GM19467 (cell line): ENCODE measurements around the gene HS6ST3.

Experiments
- ATAC-seq: cut with Tn5 transposase; IDR thresholded peaks from one replicate; pipeline ENCODE4 v1.9.1; 2021; ENCODE audit warnings: mild to moderate bottlenecking, moderate library complexity; ENCODE audit not compliant: unreplicated experiment

HS6ST3 gene

DNA sequence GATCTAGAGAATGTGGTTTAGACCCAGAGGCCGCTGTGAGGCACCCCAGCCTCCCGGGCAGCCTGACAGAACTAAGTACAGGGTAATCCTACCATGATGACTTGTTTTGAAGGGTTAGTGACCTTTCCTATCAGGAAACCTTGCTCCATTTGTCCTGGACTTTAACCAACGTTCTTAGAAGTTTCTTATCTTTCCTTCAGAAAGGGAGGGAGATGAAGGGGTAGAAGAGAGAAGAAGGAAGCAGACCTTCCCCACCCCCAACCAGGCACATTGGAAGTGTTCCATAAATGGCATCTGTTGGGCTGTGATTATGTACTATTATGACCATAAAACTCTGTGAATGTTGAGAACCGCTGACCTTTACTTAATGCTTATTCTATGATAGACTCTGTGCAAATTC is 720.2 kb downstream of the HS6ST3 start:
- no peak for ATAC-seq

DNA sequence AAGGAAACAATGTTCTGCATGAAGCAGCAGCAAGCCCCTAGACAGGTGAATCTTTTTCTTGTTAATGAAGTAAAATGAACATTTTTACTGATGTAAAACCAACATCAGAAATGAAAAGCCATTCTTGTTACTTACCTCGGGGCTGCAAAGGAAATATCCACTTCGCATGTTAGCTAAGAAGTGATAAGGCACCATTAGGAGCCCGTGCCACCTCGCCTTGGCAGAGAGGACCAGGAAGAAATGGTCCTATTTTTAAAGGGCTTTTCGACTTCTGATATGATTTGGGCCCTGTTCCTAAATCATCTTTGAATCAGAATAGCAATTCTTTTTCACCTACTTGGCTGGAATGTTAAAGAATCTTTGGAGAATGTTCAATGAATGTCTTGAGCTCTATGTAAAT is 721.1 kb downstream of the HS6ST3 start:
- ATAC-seq, result no peak

DNA sequence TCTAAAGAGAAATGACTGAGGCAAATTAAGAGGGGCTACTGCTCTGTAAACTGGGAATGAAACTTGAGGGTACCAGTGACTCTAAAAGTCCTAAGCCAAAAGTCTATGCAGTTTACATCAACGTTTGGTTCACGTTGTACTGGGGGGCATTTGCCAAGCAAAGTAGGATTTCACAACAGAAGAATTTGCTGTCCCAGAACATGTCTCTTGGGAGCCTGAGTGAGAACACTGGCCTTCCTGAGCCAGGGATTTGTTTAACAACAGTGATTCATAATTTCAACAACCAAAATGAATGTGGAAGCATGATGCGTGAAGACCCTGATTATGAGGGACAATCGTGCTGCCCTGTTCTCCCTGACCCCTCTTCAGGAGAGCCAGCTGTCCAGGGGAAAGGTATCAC is 726.4 kb downstream of the HS6ST3 start:
- ATAC-seq, result no peak

DNA sequence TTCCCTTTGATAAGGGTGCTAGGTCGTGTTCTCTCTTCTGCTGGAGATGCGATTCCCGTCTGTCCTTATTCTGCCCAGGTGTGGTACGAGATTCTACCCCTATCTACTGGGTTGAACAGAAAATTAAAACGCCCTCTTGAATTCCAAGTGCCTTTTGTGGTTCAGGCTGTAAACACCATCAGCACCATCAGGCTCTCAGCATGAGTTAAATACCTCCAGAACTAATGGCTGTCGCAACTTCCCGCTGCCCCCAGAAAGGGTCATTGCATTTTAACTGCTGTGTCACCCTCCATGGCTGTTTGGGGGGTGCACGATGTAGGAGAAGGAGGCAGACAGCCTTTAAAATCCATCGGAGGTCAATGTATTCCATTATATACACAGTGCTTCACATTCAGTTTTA is 727.0 kb downstream of the HS6ST3 start:
- ATAC-seq, result no peak

DNA sequence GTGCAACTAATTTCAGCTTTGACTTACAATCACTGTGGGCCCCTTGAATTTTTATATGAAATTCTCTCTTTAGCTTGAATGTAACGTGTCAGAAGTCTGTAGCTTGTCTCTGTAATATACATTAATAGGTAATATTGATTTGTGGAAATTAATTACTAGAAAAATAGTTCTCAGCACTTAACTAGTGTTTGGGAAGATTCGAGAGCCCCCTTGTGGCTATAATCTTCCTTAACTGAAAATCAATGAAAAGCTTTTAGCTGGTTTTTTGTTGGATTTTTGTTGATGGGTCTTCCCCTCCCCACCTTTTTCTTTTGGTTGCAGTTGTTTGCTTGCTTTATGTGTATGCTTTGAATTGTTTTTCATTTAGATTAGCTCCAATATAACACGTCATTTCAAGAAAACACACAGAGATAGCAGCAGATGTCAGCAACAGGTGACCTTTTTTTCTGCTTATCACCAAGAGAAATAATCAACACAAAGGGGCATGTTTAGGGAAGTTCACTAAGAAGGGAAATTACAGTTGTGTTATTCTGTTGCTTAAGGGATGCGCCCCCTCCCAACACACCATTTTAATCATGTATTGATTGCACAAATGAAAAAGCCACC is 727.5 kb downstream of the HS6ST3 start:
- ATAC-seq, result no peak

DNA sequence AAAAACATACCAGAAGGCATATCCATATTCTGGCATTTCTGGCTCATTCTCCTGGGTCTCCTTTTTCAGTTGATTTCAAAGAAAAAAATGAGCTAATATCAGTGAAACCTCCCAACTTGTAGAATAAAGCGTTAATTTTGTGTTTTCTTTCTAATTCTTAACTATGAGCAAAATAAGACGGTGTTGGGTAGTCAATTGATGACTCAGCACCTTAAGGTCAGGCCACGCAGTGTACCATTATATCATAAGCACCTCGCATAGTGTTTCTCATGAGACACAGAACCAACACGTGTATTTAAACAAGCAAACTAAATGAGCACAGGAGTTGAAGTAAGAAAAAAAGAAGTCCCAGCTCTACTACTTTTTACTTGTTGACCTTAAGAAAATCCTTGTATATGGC is 729.5 kb downstream of the HS6ST3 start:
- no peak for ATAC-seq

DNA sequence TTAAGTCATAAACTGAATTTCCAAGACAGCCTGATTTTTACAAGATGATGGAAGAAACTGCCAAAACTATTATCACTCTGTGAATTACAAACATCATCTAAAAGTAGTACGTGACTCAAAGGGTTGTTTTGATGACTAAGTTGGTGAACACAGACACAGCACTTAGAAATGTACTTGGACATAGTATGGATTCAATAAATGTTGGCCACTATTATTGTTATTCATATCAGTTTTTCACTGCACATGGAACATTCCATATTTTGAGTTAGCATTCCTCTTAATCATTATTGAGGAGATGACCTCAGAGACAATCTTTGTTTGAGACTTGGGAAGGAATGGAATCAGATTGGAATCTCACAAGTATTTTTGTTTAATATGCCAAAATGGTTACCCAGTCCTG is 731.5 kb downstream of the HS6ST3 start:
- ATAC-seq, result no peak

DNA sequence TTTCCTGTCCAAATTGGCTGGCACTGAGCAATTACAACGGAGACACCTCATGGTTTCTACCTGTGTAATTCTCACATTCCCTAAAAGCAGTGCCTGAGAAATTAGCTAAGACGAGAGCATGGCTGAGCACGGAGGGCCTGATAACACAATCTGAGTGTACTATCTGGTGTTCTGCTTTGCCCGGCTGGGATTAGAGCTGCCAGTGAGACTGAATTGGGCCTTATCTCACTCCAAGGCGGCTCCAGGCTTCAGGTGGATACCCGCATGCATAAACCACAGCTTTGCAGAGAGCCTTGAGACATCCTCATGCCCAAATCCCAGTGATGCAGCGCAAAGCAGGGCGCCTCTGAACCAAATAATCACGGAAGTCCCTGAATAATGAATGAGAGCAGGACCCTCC is 732.1 kb downstream of the HS6ST3 start:
- ATAC-seq, result no peak

DNA sequence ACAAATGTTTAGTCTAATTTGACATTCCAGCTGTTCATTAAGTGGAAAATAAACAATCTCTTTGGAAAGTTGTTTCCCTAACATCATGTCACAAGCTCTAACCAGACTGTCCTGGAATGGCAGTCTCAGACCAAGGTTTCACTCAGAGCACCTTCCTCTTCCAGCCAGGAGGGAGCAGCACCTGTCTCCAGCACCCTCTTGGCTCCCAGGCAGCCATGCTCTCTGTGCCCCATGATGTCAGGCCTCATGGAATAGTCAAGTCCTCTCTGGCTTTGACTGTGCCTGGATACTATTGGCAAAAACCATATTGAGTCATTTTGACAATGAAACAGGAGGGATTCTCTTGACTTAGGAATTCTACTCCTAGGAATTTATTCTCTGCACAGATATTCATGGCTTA is 733.0 kb downstream of the HS6ST3 start:
- ATAC-seq, result no peak

DNA sequence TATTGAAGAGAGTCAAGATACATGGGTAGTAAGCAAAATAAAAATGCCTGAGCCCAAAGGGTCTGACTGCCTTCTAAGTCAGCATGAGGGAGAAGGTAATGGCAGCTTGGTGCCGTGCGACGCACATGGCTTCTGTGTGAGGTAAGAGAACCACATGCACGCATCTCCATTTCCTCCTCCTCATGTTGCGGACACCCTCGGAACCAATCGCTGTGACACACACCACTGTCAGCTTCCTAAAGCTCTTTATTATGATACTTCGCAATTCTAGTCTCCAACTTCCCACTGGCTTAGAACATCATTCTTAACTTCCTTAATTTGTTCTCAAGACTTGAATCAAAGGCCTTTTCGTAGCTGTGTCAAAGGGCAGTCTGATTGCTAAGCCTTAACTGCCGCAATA is 734.2 kb downstream of the HS6ST3 start:
- ATAC-seq, result no peak

DNA sequence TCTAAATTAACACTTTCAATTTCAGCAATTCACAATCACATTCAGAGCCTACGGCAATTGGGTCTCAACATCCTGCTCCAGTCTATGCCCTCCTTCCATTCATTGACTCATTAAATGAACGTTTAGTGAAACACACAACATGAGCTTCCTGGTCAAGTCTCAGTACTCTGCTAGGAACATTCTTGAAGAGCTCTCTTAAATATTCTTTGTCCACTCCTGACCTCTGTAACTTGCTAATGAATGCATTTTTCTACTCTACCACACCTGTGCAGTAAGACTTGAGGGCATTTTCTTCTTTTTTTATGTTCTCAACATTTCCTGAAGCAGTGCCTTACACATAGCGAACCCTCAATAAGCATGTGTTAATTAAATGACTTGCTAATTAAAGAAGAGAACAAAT is 735.7 kb downstream of the HS6ST3 start:
- ATAC-seq, result no peak

DNA sequence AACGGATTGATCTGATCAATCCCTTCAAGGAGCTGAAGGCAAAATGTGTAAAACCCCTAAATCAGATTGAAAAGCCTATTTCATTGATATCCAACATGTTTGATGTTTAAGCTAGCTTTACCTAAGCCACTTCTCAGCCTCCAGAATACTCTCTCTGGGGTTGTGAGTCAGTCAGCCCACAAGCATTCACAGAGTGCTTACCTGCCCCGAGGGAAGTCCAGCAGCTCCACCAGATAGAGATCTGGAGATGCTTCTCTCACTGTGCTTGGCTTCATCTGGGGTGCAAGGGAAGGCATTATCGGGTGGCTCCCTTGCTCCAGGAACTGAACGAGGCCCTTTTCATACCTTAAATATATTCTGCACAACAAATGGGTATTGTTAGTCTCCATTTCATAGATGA is 744.7 kb downstream of the HS6ST3 start:
- no peak for ATAC-seq

DNA sequence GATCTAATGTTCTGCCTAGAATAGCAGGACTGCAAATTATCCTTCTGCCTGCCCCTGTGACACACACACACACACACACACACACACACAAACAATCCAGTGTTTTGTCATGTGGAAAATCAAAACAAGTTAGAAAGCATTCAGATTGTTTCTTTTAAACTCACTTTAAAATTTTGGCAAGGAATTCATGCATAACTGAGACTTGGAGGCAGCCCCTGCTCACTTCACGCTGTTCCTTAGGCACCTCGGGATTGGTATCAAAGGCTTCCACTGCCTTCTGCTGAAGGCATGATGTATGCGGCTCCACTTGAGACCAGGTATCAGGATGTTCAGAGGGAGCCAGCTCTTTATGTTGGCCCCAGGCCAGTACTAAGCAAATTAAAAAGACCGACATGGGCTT is 745.6 kb downstream of the HS6ST3 start:
- ATAC-seq, result no peak

DNA sequence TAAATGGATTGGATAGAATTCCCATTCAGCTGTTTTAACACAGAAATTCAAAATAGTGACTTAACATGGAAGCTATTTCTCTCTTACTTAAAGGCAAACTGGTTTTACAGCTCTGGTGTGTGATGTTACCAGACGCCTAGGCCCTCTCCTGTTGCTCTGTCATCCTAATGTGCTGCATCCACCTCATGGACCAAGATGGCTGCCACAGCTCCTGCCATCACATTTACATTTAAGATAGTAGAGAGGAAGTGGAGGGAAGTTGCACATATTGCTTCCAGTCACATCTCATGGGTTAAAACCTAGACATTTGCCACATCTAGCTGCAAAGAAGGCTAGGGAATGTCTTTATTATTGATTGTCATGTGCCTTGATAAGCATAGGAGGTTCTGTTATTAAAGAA is 746.8 kb downstream of the HS6ST3 start:
- no peak for ATAC-seq

DNA sequence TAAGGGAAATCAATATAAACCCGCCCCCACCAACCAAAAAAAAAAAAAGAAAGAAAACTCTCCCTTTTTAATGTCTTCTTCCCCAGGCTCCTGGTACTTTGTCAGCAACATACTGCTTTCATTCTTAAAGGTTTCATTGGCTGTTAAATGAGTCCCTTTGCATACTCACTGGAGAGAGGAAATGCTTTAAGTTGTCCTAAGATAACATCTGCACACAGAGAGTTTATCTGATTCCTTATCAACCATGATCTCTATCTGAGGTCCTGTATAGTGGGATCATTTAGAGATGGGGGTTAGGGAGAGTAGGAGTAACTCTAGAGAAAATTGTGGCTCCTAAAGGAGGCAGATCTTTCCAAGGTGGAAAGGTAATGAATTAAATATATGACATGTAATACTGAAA is 747.9 kb downstream of the HS6ST3 start:
- ATAC-seq, result no peak

DNA sequence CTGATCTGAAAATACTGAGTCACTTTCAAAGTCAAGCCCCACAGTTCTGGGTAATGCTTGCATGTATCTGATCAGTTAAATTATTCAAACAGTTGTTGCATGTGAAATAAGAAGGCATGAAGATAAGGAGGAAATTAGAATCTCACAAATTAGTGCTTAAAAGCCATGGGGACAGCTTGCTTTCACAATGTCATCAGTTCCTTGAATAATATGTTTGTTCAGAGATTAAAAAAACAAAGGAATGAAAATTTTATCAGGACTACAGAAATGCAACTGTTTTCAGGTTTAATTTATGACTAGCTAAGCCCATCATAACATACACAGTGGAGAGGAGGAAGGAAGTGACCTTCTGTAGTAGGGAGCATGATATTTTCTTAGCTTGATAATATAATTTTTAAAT is 754.3 kb downstream of the HS6ST3 start:
- ATAC-seq, result no peak

DNA sequence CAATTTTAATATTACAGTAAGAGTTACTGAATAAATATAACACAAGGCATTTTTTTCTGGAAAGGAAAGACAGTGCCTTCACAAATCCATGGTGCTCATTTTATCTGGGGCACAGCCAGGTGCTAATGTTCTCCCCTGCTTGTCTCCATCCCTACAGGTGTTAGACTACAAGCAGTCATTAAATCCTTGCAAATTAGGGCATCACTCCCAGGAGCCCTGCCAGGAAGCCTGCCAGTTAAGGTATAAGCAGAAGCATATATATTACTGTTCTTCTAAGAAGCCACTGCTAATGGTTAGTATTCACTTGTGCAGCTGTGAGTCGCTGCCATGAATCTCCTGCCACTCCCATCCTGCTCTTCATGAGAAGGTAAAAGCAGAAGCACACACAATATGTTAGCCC is 754.7 kb downstream of the HS6ST3 start:
- ATAC-seq, result no peak

DNA sequence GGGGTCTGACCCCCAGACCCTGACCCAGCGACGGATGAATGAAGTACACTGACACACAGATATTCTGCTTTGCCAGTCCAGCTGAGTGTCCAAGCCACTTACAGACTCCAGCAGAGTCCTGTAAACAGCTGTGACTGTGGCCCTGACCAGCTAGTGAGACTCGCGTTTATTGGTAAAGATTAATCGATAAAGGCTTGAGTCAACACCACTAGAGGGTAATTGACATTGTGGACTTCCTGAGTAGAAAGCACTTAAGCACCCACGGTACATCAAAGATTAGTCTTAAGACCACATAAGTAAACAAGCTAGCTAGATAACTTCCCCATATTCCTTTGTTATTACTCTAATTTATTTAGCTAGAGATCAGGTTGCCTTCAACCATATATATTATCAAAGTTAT is 758.4 kb downstream of the HS6ST3 start:
- ATAC-seq, result no peak

DNA sequence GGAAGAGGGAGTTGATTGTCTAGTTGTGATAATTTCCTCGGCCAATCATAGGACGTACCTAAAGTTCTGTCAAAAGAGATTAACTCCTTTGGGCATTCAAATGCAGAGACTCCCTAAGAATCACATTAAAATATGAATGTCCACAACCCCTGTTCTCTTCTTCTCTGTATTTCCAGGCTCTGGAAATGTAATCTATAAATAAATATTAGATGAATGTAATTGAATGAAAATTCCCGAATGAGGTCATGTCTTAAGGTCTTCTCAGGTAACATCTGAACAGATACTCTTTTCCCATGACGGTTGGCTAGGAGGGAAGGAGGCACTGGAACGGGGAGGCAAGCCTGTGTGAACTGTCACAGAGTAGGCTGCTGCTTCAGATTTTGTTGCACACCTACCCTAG is 759.2 kb downstream of the HS6ST3 start:
- ATAC-seq, result no peak

DNA sequence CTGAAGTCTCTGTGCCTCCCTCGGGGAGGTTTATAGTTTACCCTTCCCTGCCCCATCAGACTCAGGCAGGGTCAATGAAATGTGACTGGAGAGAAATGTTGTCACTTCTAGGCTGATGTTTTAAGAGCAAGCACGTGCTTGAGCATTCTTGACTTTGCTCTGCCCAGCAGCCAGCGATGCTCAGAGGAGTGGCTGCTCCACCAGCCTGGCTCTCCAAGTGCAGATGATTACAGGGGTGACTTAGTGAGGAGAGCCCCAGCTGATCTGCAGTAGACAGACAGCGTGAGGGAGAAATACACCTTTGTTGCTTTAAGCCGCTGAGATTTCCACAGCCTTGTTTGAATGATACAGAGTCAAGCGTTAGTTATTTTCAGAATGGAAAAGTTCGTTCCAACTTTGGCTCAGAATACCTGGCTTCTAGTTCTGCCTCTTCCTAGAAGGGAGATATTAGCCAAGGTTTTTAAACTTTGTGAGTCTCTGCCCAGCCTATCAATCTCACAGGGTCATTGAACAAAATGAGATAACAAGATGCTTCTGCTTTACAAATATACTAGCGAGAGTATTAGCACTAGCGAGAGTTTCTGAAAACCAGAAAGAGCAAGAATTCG is 760.7 kb downstream of the HS6ST3 start:
- ATAC-seq, result no peak

DNA sequence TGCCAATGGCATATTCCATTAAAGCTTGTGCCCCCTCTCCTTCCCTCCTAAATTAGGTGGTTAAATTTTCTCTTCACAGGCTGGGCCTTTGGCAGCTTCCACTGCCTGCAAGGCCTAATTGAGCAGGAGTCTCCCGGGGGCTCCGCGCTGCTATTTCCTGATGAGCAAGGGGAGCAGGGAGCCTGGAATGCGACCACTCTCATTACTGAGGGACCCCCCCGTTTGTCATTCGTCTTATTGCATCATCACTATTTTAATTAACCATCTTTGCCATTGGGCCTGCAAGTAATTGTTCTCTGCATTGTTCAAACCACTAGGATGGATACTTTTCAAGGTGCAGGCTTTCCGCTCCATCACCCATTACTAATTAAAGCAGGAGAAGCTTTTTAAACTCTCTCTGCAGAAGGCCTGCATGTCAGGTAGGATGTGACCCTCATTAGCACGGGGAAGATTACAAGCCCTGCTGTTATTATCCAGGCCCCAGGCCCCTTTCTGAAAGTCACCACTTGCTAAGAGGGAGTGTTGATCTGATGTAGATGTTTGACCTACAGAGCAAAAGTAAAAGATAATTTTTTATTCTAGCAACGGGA is 762.0 kb downstream of the HS6ST3 start:
- ATAC-seq, result no peak

DNA sequence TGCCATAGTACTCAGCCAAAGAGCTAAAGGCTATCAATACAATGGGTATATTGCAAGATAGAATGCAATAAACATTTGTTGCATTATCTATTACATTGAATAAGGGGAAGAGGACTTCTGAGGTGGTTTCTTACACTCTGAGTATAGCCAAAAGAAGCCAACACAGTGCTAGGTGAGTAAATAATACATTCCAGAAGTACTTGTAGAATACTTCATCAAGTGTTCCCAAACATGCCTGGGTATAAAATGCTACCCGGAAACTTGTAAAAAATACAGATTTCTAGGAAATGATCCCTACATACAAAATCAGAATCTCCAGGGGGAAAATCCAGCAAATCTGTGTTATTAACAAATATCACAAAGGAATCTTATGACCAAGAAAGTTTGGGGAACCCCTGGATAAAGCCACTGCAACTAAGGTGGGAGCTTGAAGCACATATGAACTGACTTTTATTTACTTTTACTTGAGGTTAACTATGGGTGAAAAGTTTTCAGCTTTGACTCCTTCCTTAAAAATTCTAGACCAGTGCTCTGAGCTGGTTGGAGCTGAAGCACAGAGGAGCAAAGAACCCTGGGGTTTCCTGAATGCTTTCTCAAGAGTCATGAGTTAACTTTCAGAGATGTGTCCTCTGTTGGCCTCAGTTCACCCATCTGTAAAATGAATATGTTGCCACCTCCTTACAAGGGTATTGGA is 768.4 kb downstream of the HS6ST3 start:
- no peak for ATAC-seq
